Caco-2 (cell line): ENCODE measurements around the gene GALT. TPM values are rescaled to one million over a fixed set of nuclear protein-coding genes. Genes with fewer than 3 reads are reported as not detected.

Source experiments
- BruUV-seq: library from RNA; stranded (reverse); fragments of 400-500 nt; replicated peaks from 2 replicates; lab custom pipeline; 2021; lab: Mats Ljungman, UMichigan
- CTCF ChIA-PET: fragments of 300-600 bp; sonication (Branson Sonifier 250); formaldehyde crosslinking; loops from one replicate; lab custom pipeline; 2022; ENCODE audit warnings: antibody characterized with exemption; lab: Charles Lee
- POLR2A ChIA-PET: fragments of 300-600 bp; sonication (Branson Sonifier 250); formaldehyde crosslinking; loops from one replicate; lab custom pipeline; 2022; ENCODE audit warnings: antibody characterized with exemption; lab: Charles Lee
- DNase-seq, 2 experiments: peaks; one replicate each; pipeline versions ENCODE4 v3.0.0 to v3.0.0-alpha.2; 2020 to 2022
- H3K27me3 ChIP-seq: replicated peaks from 2 replicates; pipeline ENCODE4 v1.6.0; 2011; ENCODE audit warnings: low read length; ENCODE audit not compliant: control insufficient read depth, insufficient read depth
- H3K36me3 ChIP-seq: 2 replicates; pipeline ENCODE4 v1.5.1; 2011; ENCODE audit warnings: low read length; ENCODE audit not compliant: control insufficient read depth, insufficient read depth
- H3K4me1 ChIP-seq: fragments of 250-450 bp; sonication (Bioruptor Pico); 2 replicates; pipeline ENCODE4 v1.5.1; 2020; ENCODE audit warnings: mild to moderate bottlenecking
- H3K4me3 ChIP-seq: 2 replicates; pipeline ENCODE4 v1.5.1; 2011; ENCODE audit warnings: low read depth, mild to moderate bottlenecking, control low read depth, low read length
- H3K9me3 ChIP-seq: fragments of 250-450 bp; sonication (Bioruptor Pico); 2 replicates; pipeline ENCODE4 v1.5.1; 2020; ENCODE audit warnings: mild to moderate bottlenecking, moderate library complexity
- H3K27ac Mint-ChIP-seq: one replicate; pipeline ENCODE4 v1.8.0; 2022; ENCODE audit warnings: mixed read lengths; ENCODE audit not compliant: unreplicated experiment
- H3K27me3 Mint-ChIP-seq: one replicate; pipeline ENCODE4 v1.8.0; 2022; ENCODE audit warnings: mixed read lengths; ENCODE audit not compliant: insufficient read depth, unreplicated experiment
- H3K36me3 Mint-ChIP-seq: one replicate; pipeline ENCODE4 v1.8.0; 2022; ENCODE audit warnings: mild to moderate bottlenecking, mixed read lengths; ENCODE audit not compliant: insufficient read depth, unreplicated experiment
- H3K4me1 Mint-ChIP-seq: one replicate; pipeline ENCODE4 v1.8.0; 2022; ENCODE audit warnings: low read depth, mixed read lengths; ENCODE audit not compliant: unreplicated experiment
- H3K4me3 Mint-ChIP-seq: one replicate; pipeline ENCODE4 v1.8.0; 2022; ENCODE audit warnings: mild to moderate bottlenecking, moderate library complexity, mixed read lengths; ENCODE audit not compliant: unreplicated experiment
- H3K9me3 Mint-ChIP-seq: one replicate; pipeline ENCODE4 v1.8.0; 2022; ENCODE audit warnings: mixed read lengths; ENCODE audit not compliant: unreplicated experiment
- CTCF ChIP-seq, 2 experiments: fragments of 200-600 bp in 1 of 2; IDR thresholded peaks; 1 replicate in 1 of 2; 2 replicates in 1 of 2; pipeline versions ENCODE4 v1.5.1 to v1.8.0; 2011 to 2022; ENCODE audit warnings: antibody characterized with exemption in 1 of 2, control low read depth in 1 of 2, inconsistent platforms in 1 of 2, low read depth in 1 of 2, low read length in 1 of 2, mild to moderate bottlenecking in 1 of 2, moderate library complexity in 1 of 2; ENCODE audit not compliant: insufficient read depth in 1 of 2, severe bottlenecking in 1 of 2, unreplicated experiment in 1 of 2
- intact Hi-C: fragments of 100-400 bp; cut with micrococcal nuclease; formaldehyde crosslinking; loops from one replicate; pipeline ENCODE4 v1.10.0; 2022; ENCODE audit not compliant: unreplicated experiment
- total RNA-seq: library from RNA; stranded (reverse); gene quantifications from 2 replicates; pipeline ENCODE4 v1.2.3, GENCODE V29; 2022

The GALT gene
- total RNA-seq, 1 experiment from 2014 or later = 50.1 TPM

- Histone ChIP-seq H3K4me3 (no peak overlapping the region), H3K9me3 (no peaks in the 10 kb centered on the region), H3K36me3 (no peaks in the 10 kb centered on the region; the same call in 1 of the 2 replicates), H3K4me1 (peaks cover 12% of the 10 kb centered on the region), H3K27me3 (no peaks in the 10 kb centered on the region)
- Mint-ChIP-seq H3K4me3 (no peak overlapping the region), H3K27ac (no peak overlapping the region), H3K4me1 (no peaks in the 10 kb centered on the region), H3K27me3 (peaks cover 3% of the 10 kb centered on the region), H3K36me3 (no peaks in the 10 kb centered on the region), H3K9me3 (no peaks in the 10 kb centered on the region)
- no TSS peak for BruUV-seq
- TF ChIP-seq CTCF (IDR thresholded peaks at IDR 0.05; ENCODE audit: insufficient read depth in 1 of 2, low read depth in 1 of 2, low read length in 1 of 2, severe bottlenecking in 1 of 2, unreplicated experiment in 1 of 2) = no peak
- CTCF ChIA-PET = interaction anchor here (1.9 kb wide), 1 partner anchor 202 kb away, joined by 5 read pairs; no protein-coding TSS in a partner anchor
- POLR2A ChIA-PET = no interaction called here
- intact Hi-C loops = no loop called here
- no peak for DNase-seq
Measured at GRCh38 chr9:34606190-34606589, 40.3 kb upstream of the GALT start.

- POLR2A ChIA-PET = no interaction called here
- no TSS peak for BruUV-seq
Measured at GRCh38 chr9:34606905-34607304, 39.6 kb upstream of the GALT start.

GRCh38 chr9:34607331-34607730 lies 39.1 kb upstream of the GALT start:
- ChIA-PET POLR2A (no interaction called here), CTCF (interaction anchor here (1.0 to 1.9 kb wide), 3 partner anchors 16 to 204 kb away, joined by 4 to 5 read pairs (median 5); no protein-coding TSS in a partner anchor)
- H3K4me3 ChIP-seq = no peak overlapping the region
- Mint-ChIP-seq H3K27ac (no peak overlapping the region), H3K9me3 (no peaks in the 10 kb centered on the region), H3K27me3 (no peaks in the 10 kb centered on the region), H3K36me3 (peaks cover 8% of the 10 kb centered on the region), H3K4me1 (no peaks in the 10 kb centered on the region), H3K4me3 (no peak overlapping the region)
- no peak for TF ChIP-seq CTCF (IDR thresholded peaks at IDR 0.05; ENCODE audit: insufficient read depth in 1 of 2, low read depth in 1 of 2, low read length in 1 of 2, severe bottlenecking in 1 of 2, unreplicated experiment in 1 of 2)
- intact Hi-C loops = no loop called here
- no peaks in the 10 kb centered on the region; the same call in 1 of the 2 replicates for H3K36me3 ChIP-seq
- DNase-seq = no peak
- H3K27me3 ChIP-seq = no peaks in the 10 kb centered on the region
- no TSS peak for BruUV-seq
- peaks cover 12% of the 10 kb centered on the region for H3K4me1 ChIP-seq
- H3K9me3 ChIP-seq = no peaks in the 10 kb centered on the region

More at GRCh38 chr9:34606905-34607304, 39.6 kb upstream of the GALT start:
- intact Hi-C loops = no loop called here
- Mint-ChIP-seq H3K27me3 (no peaks in the 10 kb centered on the region), H3K36me3 (peaks cover 4% of the 10 kb centered on the region), H3K4me3 (no peak overlapping the region), H3K4me1 (no peaks in the 10 kb centered on the region), H3K9me3 (no peaks in the 10 kb centered on the region), H3K27ac (no peak overlapping the region)
- DNase-seq = peak in 1 of 2 experiments; percentile 24
- Histone ChIP-seq H3K4me1 (peaks cover 12% of the 10 kb centered on the region), H3K9me3 (no peaks in the 10 kb centered on the region), H3K36me3 (no peaks in the 10 kb centered on the region; the same call in 1 of the 2 replicates), H3K27me3 (no peaks in the 10 kb centered on the region), H3K4me3 (no peak overlapping the region)
- CTCF ChIA-PET = interaction anchor here (1.0 to 1.9 kb wide), 3 partner anchors 15 to 203 kb away, joined by 4 to 5 read pairs (median 5); no protein-coding TSS in a partner anchor
- TF ChIP-seq CTCF (IDR thresholded peaks at IDR 0.05; ENCODE audit: insufficient read depth in 1 of 2, low read depth in 1 of 2, low read length in 1 of 2, severe bottlenecking in 1 of 2, unreplicated experiment in 1 of 2) = no peak
